HepG2 (cell line): ENCODE data around the gene ZNF865. TPM values are rescaled to one million over a fixed set of nuclear protein-coding genes. Genes with fewer than 3 reads are reported as not detected.

Experiments
- ATAC-seq: fragments of 200-7000 bp; cut with Tn5 transposase; 3 replicates; pipeline ENCODE4 v1.9.1; 2020; ENCODE audit warnings: mild to moderate bottlenecking, moderate library complexity
- BruUV-seq: library from RNA; stranded (reverse); fragments of 400-500 nt; replicated peaks from 2 replicates; lab custom pipeline; 2021; lab: Mats Ljungman, UMichigan
- CTCF ChIA-PET: fragments of 300-600 bp; formaldehyde crosslinking; extraction: SDS; loops from one replicate; lab custom pipeline; 2021; ENCODE audit warnings: low total read pairs, inconsistent platforms, low intra/inter-chr PET ratio; lab: Yijun Ruan, JAX
- POLR2A ChIA-PET: fragments of 350-600 bp; sonication (Branson Sonifier 250); formaldehyde crosslinking; loops from one replicate; lab custom pipeline; 2020; ENCODE audit warnings: antibody characterized with exemption, inconsistent platforms; lab: Yijun Ruan, JAX
- DNase-seq: peaks from one replicate; pipeline ENCODE4 v3.0.0-alpha.2; 2015; ENCODE audit warnings: low spot score
- FAIRE-seq: peaks from 3 replicates; lab custom pipeline; 2011; peaks lifted over from hg19 to GRCh38; lab: Jason Lieb, UNC
- H2AFZ ChIP-seq: one replicate; pipeline ENCODE4 v1.6.1; 2011; ENCODE audit warnings: low read length, inconsistent platforms
- H3K27ac ChIP-seq: fragments of 300-600 bp; 3 replicates; pipeline ENCODE4 v1.8.0; 2011; ENCODE audit warnings: mixed run types, mild to moderate bottlenecking, mixed read lengths, low read length, inconsistent platforms; ENCODE audit not compliant: insufficient read depth; ENCODE audit errors: extremely low read length
- H3K27me3 ChIP-seq, 2 experiments: fragments of 200-600 bp in 1 of 2; 2 replicates in 1 of 2; 3 replicates in 1 of 2; pipeline versions ENCODE4 v1.6.0 to v1.8.0; 2011; ENCODE audit warnings: low read length in 2 of 2, mild to moderate bottlenecking in 2 of 2, moderate library complexity in 2 of 2, inconsistent platforms in 1 of 2; ENCODE audit not compliant: insufficient read depth in 2 of 2, control insufficient read depth in 1 of 2
- H3K36me3 ChIP-seq, 2 experiments: fragments of 200-600 bp in 1 of 2; replicated peaks in 1 of 2; 2 replicates in 1 of 2; 3 replicates in 1 of 2; pipeline versions ENCODE4 v1.5.1 to v1.8.0; 2011; ENCODE audit warnings: low read length in 2 of 2, inconsistent platforms in 1 of 2; ENCODE audit not compliant: insufficient read depth in 2 of 2, control insufficient read depth in 1 of 2
- H3K4me1 ChIP-seq: 2 replicates; pipeline ENCODE4 v1.5.1; 2012; ENCODE audit warnings: low read length, inconsistent platforms; ENCODE audit not compliant: insufficient read depth
- H3K4me2 ChIP-seq: 2 replicates; pipeline ENCODE4 v1.6.0; 2011; ENCODE audit warnings: low read depth, low read length, inconsistent platforms
- H3K4me3 ChIP-seq, 3 experiments: fragments of 200-600 bp in 1 of 3; sonication (generic), shearing (Covaris generic) in 1 of 3; replicated peaks in 1 of 3; 2 replicates each; pipeline ENCODE4 v1.5.1; 2011 to 2016; ENCODE audit warnings: low read length in 3 of 3, inconsistent platforms in 2 of 3, low read depth in 2 of 3, mild to moderate bottlenecking in 2 of 3, control low read depth in 1 of 3, mixed read lengths in 1 of 3; ENCODE audit not compliant: insufficient read depth in 1 of 3
- H3K79me2 ChIP-seq: one replicate; pipeline ENCODE4 v1.6.1; 2011; ENCODE audit warnings: low read length, inconsistent platforms; ENCODE audit not compliant: insufficient read depth
- H3K9ac ChIP-seq: 2 replicates; pipeline ENCODE4 v1.6.0; 2011; ENCODE audit warnings: mild to moderate bottlenecking, low read depth, low read length, inconsistent platforms; ENCODE audit not compliant: insufficient read depth
- H3K9me3 ChIP-seq: 2 replicates; pipeline ENCODE4 v1.5.1; 2012; ENCODE audit warnings: mild to moderate bottlenecking, low read length
- H4K20me1 ChIP-seq: 2 replicates; pipeline ENCODE4 v1.6.0; 2011; ENCODE audit warnings: inconsistent platforms, mild to moderate bottlenecking, low read length, moderate library complexity; ENCODE audit not compliant: insufficient read depth
- PHF8 ChIP-seq: sonication (generic); formaldehyde crosslinking; IDR thresholded peaks from 2 replicates; pipeline ENCODE4 v1.5.0; 2020; ENCODE audit warnings: missing genetic modification reagents
- RBFOX2 ChIP-seq: fragments of 200-400 bp; formaldehyde crosslinking; IDR thresholded peaks from 2 replicates; pipeline ENCODE4 v1.6.1; 2017; ENCODE audit warnings: low read depth, mild to moderate bottlenecking, low read length
- SMC3 ChIP-seq: IDR thresholded peaks from 2 replicates; pipeline ENCODE4 v1.6.1; 2011; ENCODE audit warnings: low read length, improper control_type of control experiment
- ZBTB42 ChIP-seq: sonication (generic); formaldehyde crosslinking; IDR thresholded peaks from 2 replicates; pipeline ENCODE4 v1.5.0; 2020; ENCODE audit warnings: mild to moderate bottlenecking, missing genetic modification reagents
- ZKSCAN1 ChIP-seq: fragments of 150-350 bp; IDR thresholded peaks from 2 replicates; pipeline ENCODE4 v1.6.1; 2014; ENCODE audit warnings: low read length
- WGBS: methylation state at CpG from one replicate; pipeline ENCODE4 v1.1.6; 2017; ENCODE audit warnings: low lambda C conversion rate; 5-methylcytosine and 5-hydroxymethylcytosine counted together
- in situ Hi-C: cut with HindIII; loops from 2 replicates; pipeline ENCODE4 v1.10.0; 2017; ENCODE audit warnings: low pct_unique_long_range_greater_than_20kb; ENCODE audit not compliant: extremely low pct_ligation_motif_present
- intact Hi-C: fragments of 100-400 bp; cut with micrococcal nuclease; formaldehyde crosslinking; loops from one replicate; pipeline ENCODE4 v1.10.0; 2022; ENCODE audit not compliant: unreplicated experiment
- polyA plus RNA-seq, 8 experiments: library from polyadenylated mRNA; depleted of rRNA in 3 of 8; stranded (reverse) in 7 of 8; unstranded in 1 of 8; fragments of >200 nt; fragmentation: Illumina TruSeq in 4 of 8; extraction: Trizol in 4 of 8; gene quantifications; 2 replicates each; pipeline versions ENCODE4 v1.2.1 to v1.2.3, GENCODE V29; 2011 to 2016; ENCODE audit warnings: low read depth in 4 of 8, missing spikeins in 1 of 8, mixed read lengths in 1 of 8; ENCODE audit not compliant: insufficient read depth in 1 of 8
- total RNA-seq, 5 experiments: library from RNA; depleted of rRNA; stranded (reverse); fragments of >200 nt; fragmentation: Illumina TruSeq; extraction: Trizol; gene quantifications; 2 replicates each; pipeline ENCODE4 v1.2.3, GENCODE V29; 2016; ENCODE audit warnings: low read depth in 1 of 5
- TF ChIP-seq, protein P1 (sequence below): sonication (generic); formaldehyde crosslinking; IDR thresholded peaks from 2 replicates; pipeline ENCODE4 v1.4.0; 2020; ENCODE audit warnings: missing genetic modification reagents
- TF ChIP-seq, protein P2 (sequence below): sonication (generic); formaldehyde crosslinking; IDR thresholded peaks from 2 replicates; pipeline ENCODE4 v1.5.0; 2020; ENCODE audit warnings: mild to moderate bottlenecking, missing genetic modification reagents

ZNF865 gene
- total and polyA plus RNA-seq, 2 of the 13 experiments (the other 11 are each of a cell fraction or from before 2014, with no cell fraction given), result 0.93 to 1.0 TPM

GRCh38 chr19:55578031-55578760 is 27.3 kb upstream of the ZNF865 start:
- no TSS peak for BruUV-seq
- ChIA-PET CTCF (no interaction called here), POLR2A (no interaction called here)
- ATAC-seq, result no peak
- in situ Hi-C loops (no loop called here), intact Hi-C loops (no loop called here)
- no peak overlapping the region for H3K4me2 ChIP-seq
- no peak overlapping the region for H3K4me3 ChIP-seq
- H3K9me3 ChIP-seq, result no peaks in the 10 kb centered on the region
- TF ChIP-seq, protein P1, sequence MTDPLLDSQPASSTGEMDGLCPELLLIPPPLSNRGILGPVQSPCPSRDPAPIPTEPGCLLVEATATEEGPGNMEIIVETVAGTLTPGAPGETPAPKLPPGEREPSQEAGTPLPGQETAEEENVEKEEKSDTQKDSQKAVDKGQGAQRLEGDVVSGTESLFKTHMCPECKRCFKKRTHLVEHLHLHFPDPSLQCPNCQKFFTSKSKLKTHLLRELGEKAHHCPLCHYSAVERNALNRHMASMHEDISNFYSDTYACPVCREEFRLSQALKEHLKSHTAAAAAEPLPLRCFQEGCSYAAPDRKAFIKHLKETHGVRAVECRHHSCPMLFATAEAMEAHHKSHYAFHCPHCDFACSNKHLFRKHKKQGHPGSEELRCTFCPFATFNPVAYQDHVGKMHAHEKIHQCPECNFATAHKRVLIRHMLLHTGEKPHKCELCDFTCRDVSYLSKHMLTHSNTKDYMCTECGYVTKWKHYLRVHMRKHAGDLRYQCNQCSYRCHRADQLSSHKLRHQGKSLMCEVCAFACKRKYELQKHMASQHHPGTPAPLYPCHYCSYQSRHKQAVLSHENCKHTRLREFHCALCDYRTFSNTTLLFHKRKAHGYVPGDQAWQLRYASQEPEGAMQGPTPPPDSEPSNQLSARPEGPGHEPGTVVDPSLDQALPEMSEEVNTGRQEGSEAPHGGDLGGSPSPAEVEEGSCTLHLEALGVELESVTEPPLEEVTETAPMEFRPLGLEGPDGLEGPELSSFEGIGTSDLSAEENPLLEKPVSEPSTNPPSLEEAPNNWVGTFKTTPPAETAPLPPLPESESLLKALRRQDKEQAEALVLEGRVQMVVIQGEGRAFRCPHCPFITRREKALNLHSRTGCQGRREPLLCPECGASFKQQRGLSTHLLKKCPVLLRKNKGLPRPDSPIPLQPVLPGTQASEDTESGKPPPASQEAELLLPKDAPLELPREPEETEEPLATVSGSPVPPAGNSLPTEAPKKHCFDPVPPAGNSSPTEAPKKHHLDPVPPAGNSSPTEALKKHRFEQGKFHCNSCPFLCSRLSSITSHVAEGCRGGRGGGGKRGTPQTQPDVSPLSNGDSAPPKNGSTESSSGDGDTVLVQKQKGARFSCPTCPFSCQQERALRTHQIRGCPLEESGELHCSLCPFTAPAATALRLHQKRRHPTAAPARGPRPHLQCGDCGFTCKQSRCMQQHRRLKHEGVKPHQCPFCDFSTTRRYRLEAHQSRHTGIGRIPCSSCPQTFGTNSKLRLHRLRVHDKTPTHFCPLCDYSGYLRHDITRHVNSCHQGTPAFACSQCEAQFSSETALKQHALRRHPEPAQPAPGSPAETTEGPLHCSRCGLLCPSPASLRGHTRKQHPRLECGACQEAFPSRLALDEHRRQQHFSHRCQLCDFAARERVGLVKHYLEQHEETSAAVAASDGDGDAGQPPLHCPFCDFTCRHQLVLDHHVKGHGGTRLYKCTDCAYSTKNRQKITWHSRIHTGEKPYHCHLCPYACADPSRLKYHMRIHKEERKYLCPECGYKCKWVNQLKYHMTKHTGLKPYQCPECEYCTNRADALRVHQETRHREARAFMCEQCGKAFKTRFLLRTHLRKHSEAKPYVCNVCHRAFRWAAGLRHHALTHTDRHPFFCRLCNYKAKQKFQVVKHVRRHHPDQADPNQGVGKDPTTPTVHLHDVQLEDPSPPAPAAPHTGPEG (CRISPR knock-in tag), result no peak
- peak; percentile 3; the same call in 1 of the 2 replicates for TF ChIP-seq RBFOX2
- TF ChIP-seq PHF8 (CRISPR knock-in tag), result no peak
- TF ChIP-seq, protein P2, sequence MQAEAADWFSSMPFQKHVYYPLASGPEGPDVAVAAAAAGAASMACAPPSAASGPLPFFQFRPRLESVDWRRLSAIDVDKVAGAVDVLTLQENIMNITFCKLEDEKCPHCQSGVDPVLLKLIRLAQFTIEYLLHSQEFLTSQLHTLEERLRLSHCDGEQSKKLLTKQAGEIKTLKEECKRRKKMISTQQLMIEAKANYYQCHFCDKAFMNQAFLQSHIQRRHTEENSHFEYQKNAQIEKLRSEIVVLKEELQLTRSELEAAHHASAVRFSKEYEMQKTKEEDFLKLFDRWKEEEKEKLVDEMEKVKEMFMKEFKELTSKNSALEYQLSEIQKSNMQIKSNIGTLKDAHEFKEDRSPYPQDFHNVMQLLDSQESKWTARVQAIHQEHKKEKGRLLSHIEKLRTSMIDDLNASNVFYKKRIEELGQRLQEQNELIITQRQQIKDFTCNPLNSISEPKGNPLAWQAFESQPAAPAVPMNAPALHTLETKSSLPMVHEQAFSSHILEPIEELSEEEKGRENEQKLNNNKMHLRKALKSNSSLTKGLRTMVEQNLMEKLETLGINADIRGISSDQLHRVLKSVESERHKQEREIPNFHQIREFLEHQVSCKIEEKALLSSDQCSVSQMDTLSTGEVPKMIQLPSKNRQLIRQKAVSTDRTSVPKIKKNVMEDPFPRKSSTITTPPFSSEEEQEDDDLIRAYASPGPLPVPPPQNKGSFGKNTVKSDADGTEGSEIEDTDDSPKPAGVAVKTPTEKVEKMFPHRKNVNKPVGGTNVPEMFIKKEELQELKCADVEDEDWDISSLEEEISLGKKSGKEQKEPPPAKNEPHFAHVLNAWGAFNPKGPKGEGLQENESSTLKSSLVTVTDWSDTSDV, result no peak
- no peak for TF ChIP-seq ZBTB42
- TF ChIP-seq ZKSCAN1, result no peak
- no peak for TF ChIP-seq SMC3
- no peak overlapping the region for H2AFZ ChIP-seq
- no peak overlapping the region for H3K9ac ChIP-seq
- H3K4me1 ChIP-seq, result peaks cover 25% of the 10 kb centered on the region
- DNase-seq, result no peak
- H3K79me2 ChIP-seq, result peaks cover 9% of the 10 kb centered on the region
- H4K20me1 ChIP-seq, result no peaks in the 10 kb centered on the region
- FAIRE-seq, result no peak
- no peak overlapping the region for H3K27ac ChIP-seq
- WGBS, result 96% methylated on average over 69 of the region's 83 CpGs
- H3K27me3 ChIP-seq, result no peaks in the 10 kb centered on the region
- H3K36me3 ChIP-seq, result 0 out of 5 replicates have a peak, but pooled peaks cover 0 to 8% of the 10 kb centered on the region in 2 experiments
